HG03280 (cell line): ENCODE measurements around the gene ABR.
"Not testable (repeated sequence)": the region's sequence is repeated elsewhere in the genome, so short reads cannot be mapped to it uniquely, and the experiment has no call there.

Experiments used
- ATAC-seq: cut with Tn5 transposase; IDR thresholded peaks from one replicate; pipeline ENCODE4 v1.9.1; 2021; ENCODE audit warnings: mild to moderate bottlenecking, moderate library complexity; ENCODE audit not compliant: unreplicated experiment

ABR gene

DNA sequence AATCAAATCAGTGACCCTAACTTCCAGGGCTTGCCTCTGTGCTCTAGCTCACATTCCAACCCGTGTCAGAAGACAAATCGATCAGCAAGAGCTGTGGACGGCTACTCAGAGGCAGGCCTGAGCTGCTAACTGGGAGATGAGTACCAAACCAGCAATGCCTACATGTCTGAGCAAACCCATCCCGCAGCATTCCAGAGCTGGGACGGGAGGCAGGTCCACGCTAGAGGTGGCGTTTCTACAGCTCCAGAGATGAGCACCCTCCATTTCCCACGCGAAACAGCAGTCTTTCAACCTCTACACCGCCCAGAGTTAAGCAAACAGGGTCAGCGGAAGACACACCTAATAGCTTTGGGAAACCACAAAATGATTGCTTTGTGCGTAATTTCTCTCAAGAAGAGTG, 206.7 kb downstream of the ABR start:
- no peak for ATAC-seq

DNA sequence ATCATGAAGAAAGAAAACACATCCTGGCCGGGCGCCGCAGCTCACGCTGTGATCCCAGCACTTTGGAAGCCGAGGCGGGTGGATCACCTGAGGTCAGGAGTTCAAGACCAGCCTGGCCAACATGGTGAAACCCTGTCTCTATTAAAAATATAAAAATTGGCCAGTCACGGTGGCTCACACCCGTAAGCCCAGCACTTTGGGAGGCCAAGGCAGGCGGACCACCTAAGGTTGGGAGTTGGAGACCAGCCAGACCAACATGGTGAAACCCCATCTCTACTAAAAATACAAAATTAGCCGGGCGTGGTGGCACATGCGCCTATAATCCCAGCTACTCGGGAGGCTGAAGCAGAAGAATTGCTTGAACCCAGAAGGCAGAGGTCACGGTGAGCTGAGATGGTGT, 207.9 kb downstream of the ABR start:
- ATAC-seq = not testable (repeated sequence)

GRCh38 chr17:970364-970763, 209.4 kb downstream of the ABR start:
- ATAC-seq = no peak

GRCh38 chr17:969811-970355, 209.9 kb downstream of the ABR start:
- ATAC-seq = no peak

- no peak for ATAC-seq
Measured at GRCh38 chr17:968812-969730, 210.7 kb downstream of the ABR start.

DNA sequence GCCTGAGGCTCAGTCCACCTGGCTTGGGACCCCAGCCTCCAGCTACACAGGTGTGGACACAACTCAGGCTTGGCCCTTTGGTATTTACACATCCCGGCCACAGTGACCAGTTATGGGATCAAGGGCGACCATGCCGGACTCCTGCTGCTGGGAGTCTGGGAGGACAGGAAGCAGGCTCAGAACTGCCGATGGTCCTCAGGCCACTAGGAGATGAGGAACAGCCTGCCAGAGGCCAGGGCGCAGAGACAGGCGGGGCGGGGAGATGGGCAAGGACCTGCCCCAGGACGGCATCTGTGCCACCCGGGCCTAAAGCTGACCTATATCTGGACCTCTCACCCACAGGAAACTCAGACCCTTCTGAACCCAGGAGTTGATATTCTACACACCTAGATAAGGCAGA, 212.7 kb downstream of the ABR start:
- no peak for ATAC-seq

DNA sequence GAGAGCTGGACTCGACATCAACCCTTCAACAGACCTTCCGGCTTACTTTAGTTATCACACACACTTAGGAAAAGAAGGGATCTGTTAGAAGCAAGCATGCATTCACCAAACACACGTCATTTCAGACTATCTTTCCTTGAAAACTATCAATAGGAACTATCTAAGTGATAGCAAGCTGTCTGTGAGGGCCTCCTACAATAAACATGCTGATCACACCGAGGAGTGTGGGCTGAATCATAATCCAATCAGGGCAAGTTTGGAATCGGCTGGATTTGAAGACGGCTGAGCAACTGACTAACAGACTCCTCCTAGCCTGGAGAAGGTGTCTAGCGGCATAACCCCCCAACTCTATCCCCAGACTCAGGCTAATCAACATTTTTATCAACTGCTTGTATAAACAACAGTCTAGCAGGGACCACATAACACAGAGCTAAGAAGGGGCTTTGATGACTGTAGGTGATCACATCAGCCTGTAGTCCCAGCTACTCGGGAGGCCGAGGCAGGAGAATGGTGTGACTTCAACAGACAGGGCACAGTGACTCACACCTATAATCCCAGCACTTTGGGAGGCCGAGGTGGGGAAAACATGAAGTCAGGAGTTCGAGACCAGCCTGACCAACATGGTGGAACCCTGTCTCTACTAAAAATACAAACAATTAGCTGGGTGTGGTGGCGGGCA, 214.3 kb downstream of the ABR start:
- no peak for ATAC-seq

GRCh38 chr17:964876-965275, 214.9 kb downstream of the ABR start:
- no peak for ATAC-seq

DNA sequence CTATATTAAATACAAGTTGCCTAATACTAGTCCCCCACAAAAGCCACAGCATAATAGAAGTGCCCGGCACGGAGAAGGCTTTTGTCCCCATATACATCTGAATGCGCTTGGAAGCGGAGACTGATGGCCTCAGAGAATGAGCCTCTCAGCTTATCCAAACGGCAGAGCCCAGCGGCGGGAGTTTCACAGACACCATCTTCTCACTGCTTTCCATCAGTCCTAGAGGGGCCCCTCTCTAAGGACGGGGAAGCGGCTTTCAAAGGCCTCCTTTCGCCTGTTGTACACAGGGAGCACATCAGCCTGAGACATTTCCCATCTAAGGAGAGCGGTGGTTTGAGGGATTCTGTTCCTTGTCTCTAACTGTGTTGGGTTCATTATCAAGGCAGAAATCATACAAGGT, 217.1 kb downstream of the ABR start:
- ATAC-seq = no peak

DNA sequence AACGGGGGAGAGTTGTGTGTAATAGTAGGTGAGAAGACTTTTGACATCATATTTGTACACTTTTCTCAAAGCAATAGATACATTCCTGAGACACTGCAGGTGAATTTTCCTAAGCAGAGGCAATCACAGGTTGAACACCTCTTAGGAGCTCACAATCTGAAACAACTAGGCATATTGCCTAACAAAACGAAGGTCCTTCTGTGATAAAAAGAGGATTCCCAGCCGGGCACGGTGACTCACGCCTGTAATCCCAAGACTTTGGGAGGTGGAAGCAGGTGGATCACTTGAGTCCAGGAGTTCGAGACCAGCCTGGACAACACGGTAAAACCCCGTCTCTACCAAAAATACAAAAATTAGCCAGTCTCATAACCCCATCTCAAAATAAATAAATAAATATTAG, 217.6 kb downstream of the ABR start:
- ATAC-seq = no peak

GRCh38 chr17:958712-959451, 220.9 kb downstream of the ABR start:
- ATAC-seq = no peak

DNA sequence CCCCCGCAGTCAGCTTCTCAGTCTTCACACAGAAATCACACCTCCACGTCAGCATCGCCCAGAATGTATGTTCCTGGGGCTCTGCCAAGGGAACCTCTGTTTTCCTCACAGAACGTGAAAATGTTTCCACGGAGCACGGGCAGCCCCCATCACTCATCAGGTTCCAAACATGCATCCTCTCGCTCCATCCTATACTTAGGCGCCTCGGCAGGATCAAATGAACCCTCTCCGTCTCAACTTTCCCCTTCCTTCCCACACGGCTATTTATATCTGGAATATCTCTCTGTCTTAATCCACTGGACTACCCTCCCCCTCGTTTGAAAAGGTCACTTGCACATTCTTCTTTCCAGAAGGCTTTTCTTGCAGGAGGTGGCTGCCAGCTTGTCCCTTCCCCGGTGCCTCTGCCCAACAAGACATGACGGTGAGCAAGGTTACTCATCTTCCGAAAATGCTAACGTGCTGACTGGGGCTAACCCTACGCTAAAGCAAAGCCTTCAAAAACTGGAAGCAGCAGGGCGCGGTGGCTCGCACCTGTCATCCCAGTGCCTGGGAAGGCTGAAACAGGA, 221.8 kb downstream of the ABR start:
- no peak for ATAC-seq

DNA sequence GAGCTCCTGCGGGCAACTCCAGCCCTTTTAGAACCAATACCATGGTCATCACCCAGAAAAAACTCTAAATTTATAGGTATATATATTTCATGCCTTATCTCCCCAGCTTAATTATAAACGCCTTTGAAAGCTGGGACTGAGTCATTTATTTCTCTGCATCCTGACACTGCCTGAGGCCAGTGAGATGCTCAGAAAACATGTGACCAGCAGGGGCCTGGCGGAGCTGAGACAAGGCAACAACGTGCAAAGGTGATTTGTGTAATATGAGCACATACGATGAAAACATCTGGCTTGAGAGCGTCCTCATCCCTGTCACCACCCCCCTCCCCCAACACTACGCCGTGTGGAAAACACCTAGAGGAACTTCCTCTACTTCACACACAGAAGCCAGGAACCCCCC, 222.9 kb downstream of the ABR start:
- ATAC-seq = no peak

GRCh38 chr17:954431-955164, 225.2 kb downstream of the ABR start:
- no peak for ATAC-seq

GRCh38 chr17:953767-954166, 226.0 kb downstream of the ABR start:
- no peak for ATAC-seq
